ENCODE data around the gene TNFRSF1B.

GRCh38 chr1:12180903-12181302 is 14.1 kb downstream of the TNFRSF1B start:
- no peak for TF ChIP-seq CTCF (IDR thresholded peaks at IDR 0.05)
- TF ChIP-seq POLR2A (IDR thresholded peaks at IDR 0.05): no peak
